ENCODE data around the gene CZIB. TPM values are rescaled to one million over a fixed set of nuclear protein-coding genes. Genes with fewer than 3 reads are reported as not detected.
A peak's percentile ranks its signal among the peaks of the same experiment; 100 is the strongest.

Gene CZIB
- total RNA-seq, 2 donors from 2014 or later, result 40.0 to 67.6 TPM

DNA sequence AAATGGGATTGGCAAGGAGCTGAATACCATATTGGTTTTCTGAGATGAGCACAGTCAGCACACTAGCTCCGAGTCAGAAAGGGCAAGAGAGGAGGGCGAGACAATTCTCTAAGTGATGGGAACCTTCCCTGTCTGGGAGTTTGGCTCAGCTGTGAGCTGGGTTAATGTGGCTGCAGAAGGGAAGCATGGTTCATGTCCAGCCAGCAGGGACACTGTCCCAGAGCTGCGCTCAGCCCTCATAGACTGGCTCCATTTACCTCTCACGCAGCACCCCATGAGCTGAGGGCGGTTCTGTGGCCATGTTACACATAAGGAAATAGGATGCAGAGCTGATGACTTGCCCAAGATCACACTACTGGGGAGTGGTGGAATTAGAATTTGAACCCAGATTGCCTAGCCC, 39.5 kb downstream of the CZIB start:
- H3K36me3 Mint-ChIP-seq, result no peaks in the 10 kb centered on the region
- no peaks in the 10 kb centered on the region for H3K9me3 Mint-ChIP-seq
- no peak overlapping the region for H3K27ac Mint-ChIP-seq
- ATAC-seq (no peak), DNase-seq (ENCODE audit: low spot score in 2 of 2) (peak in 1 of 2 donors; percentile 6)

DNA sequence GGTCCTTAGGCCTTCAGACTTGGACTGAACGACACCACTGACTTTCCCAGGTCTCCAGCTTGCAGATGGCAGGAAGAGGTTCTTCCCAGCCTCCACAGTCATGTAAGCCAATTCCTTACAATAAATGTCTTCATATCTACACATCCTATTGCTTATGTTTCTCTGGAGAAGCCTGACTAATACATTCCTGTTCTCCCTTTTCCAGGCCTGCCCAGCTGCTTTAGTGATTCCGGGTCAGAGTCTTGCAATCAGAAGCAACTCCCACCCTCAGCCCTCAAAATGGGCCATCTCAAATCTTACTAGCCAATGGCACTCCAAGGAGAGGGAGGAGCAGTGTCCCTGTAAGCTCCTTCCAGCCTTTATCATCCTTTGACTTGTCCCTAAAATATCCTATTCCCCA, 40.2 kb downstream of the CZIB start:
- ATAC-seq (no peak), DNase-seq (ENCODE audit: low spot score in 2 of 2) (peak in 1 of 2 donors; percentile 39)
- Mint-ChIP-seq H3K27ac (no peak overlapping the region), H3K9me3 (no peaks in the 10 kb centered on the region), H3K36me3 (no peaks in the 10 kb centered on the region)

DNA sequence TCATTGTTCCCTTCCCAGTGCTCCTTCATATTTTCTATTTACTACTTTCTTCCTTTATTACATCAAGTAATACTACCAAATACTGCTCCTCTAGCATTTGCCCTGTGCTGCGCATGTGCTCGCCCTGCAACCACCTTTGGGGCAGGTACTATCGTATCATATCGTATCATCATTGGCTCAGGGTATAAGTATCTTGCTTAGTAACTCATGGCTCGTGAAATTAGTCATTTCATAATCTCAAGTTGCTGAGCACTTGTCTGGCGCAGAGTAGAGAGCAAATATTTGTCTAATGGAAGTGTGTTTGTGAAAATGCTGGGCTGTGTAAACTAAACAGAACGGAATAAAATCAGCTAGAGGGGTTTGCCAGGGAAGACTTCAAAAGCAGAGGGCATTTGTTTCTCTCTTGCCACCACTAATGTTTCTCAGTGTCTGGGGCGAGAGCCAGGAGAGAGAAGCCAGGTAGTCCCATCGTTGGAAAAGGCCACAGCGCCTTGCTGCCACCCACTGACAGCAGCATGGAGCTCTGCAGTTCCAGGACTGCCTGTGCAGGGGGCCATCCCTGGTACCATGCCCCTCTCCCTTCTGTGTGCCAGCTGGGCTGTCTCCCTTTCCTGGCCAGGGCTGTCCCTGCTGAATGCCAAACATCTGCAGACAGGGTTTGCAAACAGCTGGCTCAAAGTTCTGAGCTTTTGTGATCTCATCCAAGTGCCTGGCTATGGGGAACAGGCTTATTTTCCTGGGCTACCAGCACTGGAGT, 43.8 kb downstream of the CZIB start:
- Mint-ChIP-seq H3K9me3 (no peaks in the 10 kb centered on the region), H3K27ac (no peak overlapping the region), H3K36me3 (no peaks in the 10 kb centered on the region)
- DNase-seq (ENCODE audit: low spot score in 2 of 2), result no peak
- no peak for ATAC-seq

DNA sequence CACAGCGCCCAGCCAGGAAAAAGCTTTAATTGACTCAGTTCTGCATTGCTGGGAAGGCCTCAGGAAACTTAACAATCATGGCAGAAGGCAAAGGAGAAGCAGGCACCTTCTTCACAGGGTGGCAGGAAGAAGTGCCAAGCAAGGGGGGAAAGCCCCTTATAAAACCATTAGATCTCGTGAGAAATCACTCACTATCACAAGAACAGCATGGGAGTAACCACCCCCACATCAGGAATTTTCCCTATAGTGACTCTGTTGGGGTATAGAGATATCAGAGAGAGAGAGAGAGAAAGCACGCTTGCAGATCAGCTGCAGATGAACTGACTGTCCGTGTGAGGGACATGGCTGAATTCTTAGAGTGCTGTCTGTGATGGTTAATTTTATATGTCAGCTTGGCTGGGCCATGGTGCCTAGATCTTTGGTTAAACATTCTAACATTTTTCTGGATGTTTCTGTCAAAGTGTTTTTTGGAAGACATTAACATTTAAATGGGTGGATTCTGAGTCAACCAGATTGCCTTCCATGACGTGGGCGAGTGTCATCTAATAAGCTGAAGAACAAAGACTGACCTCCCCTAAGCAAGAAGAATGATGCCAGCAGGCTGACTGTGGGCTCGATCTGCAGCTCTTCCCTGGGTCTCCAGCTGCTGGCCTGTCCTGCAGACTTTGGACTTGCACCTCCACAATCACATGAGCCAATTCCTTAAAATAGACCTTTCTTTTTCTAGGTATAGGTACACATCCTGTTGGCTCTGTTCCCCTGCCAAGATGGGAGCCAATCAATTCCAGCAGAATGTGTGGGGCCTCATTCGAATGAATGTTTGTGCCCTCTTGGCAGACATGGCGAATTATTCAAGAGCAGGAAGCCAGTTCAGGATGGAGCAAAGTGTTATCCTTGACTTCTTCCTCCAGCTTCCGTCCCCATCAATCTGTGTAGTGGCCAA, 45.2 kb downstream of the CZIB start:
- no peaks in the 10 kb centered on the region for H3K9me3 Mint-ChIP-seq
- H3K36me3 Mint-ChIP-seq, result no peaks in the 10 kb centered on the region
- DNase-seq (ENCODE audit: low spot score in 2 of 2), result no peak
- no peak overlapping the region for H3K27ac Mint-ChIP-seq
- no peak for ATAC-seq

DNA sequence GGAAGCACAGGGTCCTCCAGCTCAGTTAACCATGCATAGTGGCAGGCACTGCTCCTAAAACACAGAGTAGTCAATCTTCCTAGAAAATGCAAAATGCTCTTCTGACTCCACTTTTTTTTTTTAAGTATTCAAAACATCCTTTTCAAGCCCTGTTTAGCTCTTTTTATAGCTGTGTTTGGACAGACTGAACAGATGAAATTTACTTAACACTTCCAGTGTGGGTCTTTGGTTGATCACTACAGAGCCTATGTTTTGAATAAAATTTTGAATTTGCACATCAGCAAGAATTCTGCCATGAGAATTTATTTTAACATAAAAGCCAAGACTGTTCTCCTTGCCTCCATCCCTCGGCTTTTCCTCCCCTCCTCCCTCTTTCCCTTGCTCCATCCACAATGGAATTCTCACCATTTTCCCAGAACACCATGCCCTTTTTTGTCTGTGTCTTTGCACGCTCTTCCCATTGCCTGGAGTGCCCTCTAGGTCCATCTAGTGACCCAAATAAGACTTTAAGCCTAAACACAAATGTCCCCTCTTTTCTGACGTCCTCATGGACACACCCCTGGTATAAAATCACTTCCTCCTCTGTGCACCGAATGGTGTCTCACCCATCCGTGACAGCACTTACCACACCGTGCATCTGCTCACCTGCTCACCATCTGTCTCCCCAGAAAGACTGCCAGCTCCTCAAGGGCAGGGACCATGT, 47.9 kb downstream of the CZIB start:
- H3K36me3 Mint-ChIP-seq, result no peaks in the 10 kb centered on the region
- no peaks in the 10 kb centered on the region for H3K9me3 Mint-ChIP-seq
- no peak for DNase-seq (ENCODE audit: low spot score in 2 of 2)
- ATAC-seq, result no peak
- peak overlapping the region in 1 of 2 donors; percentile 7 for H3K27ac Mint-ChIP-seq

DNA sequence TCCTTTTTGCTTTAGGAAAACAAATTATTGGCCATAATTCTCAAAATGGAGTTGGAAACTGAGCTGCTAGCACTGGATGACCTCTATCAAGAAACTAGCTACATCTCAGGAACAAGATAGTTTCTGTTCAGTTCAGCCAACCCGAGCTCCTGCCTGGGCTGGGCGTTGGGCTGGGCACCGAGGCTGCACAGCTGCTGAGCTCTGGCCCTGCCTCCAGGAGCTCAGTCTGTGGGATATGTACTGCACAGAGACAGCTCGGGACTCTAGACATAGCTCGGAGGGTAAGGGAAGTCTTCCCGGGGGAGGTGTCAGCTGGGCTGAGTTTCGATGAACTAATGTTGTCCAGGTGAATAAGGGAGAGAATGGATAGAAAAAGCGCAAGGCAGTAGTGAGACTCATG, 53.5 kb downstream of the CZIB start:
- no peak for ATAC-seq
- DNase-seq (ENCODE audit: low spot score in 2 of 2), result no peak
- Mint-ChIP-seq H3K9me3 (no peaks in the 10 kb centered on the region), H3K27ac (no peak overlapping the region), H3K36me3 (no peaks in the 10 kb centered on the region)

DNA sequence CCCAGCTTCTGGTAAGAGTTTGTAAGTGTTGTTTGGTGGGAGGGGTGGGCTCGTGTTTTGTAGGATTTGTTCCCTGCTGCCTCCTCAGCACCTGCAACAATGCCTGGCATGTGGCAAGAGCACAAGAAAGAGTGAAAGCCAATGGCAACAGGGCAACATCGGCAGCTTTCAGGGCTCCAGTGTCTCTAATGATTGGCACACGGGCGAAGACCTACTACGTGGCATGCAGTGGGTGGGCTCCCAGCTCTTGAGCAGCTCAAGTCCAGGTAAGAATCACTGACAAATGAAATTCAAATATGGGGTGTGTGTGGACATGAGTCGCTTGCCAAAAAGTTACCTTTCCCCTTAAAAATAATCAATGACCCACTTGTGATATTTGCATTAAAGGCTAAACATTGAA, 54.1 kb downstream of the CZIB start:
- ATAC-seq, result no peak
- Mint-ChIP-seq H3K27ac (no peak overlapping the region), H3K9me3 (no peaks in the 10 kb centered on the region), H3K36me3 (no peaks in the 10 kb centered on the region)
- DNase-seq (ENCODE audit: low spot score in 2 of 2), result no peak

DNA sequence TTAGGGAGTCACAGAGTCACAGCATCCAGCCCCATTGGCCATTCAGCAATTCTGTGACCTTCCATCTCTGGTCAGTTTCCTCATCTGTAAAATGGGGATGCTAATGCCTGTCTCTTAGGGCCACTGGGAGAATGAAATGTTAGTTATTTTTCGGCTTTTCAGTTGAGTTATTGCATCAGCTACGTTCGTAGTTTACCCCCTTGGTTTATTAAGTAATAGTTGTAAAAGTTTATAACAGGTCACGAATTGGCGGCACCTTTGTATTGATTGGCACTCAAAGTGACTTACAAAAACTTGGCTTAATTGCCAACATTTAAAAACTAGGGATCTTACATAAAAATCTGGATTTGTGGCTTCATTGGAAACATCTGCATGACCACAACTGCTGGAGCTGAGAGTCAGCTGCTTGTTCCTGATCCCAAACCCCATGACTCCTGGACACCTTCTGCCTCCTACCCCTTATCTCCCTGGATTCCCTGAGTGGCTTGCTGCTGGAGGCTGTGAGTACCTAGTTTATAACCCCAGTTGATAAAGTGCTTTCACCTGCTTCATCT, 54.9 kb downstream of the CZIB start:
- no peaks in the 10 kb centered on the region for H3K36me3 Mint-ChIP-seq

More for the DNA sequence above, 54.9 kb downstream of the CZIB start:
- Mint-ChIP-seq H3K9me3 (no peaks in the 10 kb centered on the region), H3K27ac (peak overlapping the region in 1 of 2 donors; percentile 32)
- no peak for DNase-seq (ENCODE audit: low spot score in 2 of 2)
- ATAC-seq, result no peak

Other genes starting within 250 kb of the CZIB start
- not detected for gene PODN, start 158.4 kb downstream of the CZIB start, total RNA-seq
- gene SLC1A7, start 78.0 kb downstream of the CZIB start, total RNA-seq, result not detected
- 10 to 100 TPM; 11.3 to 22.8 TPM for gene CPT2, start 23.8 kb downstream of the CZIB start, total RNA-seq
- 10 to 100 TPM; 71.7 to 92.1 TPM for gene MAGOH, start 17.9 kb upstream of the CZIB start, total RNA-seq
- gene LRP8, start 107.4 kb upstream of the CZIB start, total RNA-seq, result 10 to 100 TPM; 39.8 to 43.7 TPM
- gene DMRTB1, start 238.8 kb upstream of the CZIB start, total RNA-seq, result not detected